ENCODE measurements around the gene EVI2B.
A peak's percentile ranks its signal among the peaks of the same experiment; 100 is the strongest.
"Not testable (repeated sequence)": the region's sequence is repeated elsewhere in the genome, so short reads cannot be mapped to it uniquely, and the experiment has no call there.

Gene EVI2B

GRCh38 chr17:31313982-31314781 is at the start of gene EVI2B:
TSS of gene EVI2B (minus strand) at chr17:31314054. CDS start at chr17:31305609, 8,445 bp downstream.
- FAIRE-seq = no peak
- peak; percentile 24 for DNase-seq (ENCODE audit: low spot score)

GRCh38 chr17:31357839-31358394 is 44.1 kb upstream of the EVI2B start:
- no peak for FAIRE-seq
- DNase-seq (ENCODE audit: low spot score) = no peak

- no peak for DNase-seq (ENCODE audit: low spot score)
- FAIRE-seq = no peak
Observed at GRCh38 chr17:31357091-31357490, 43.2 kb upstream of the EVI2B start.

GRCh38 chr17:31355935-31356334 is 42.1 kb upstream of the EVI2B start:
- no peak for FAIRE-seq
- no peak for DNase-seq (ENCODE audit: low spot score)

GRCh38 chr17:31349454-31349853 is 35.6 kb upstream of the EVI2B start:
- DNase-seq (ENCODE audit: low spot score) (no peak), FAIRE-seq (no peak)

- FAIRE-seq; DNase-seq (ENCODE audit: low spot score): not testable (repeated sequence)
Observed at GRCh38 chr17:31345191-31345747, 31.4 kb upstream of the EVI2B start.

- DNase-seq (ENCODE audit: low spot score) (no peak), FAIRE-seq (no peak)
Observed at GRCh38 chr17:31339906-31340661, 26.2 kb upstream of the EVI2B start.

GRCh38 chr17:31329221-31329620 is 15.4 kb upstream of the EVI2B start:
- no peak for DNase-seq (ENCODE audit: low spot score)
- no peak for FAIRE-seq

- no peak for FAIRE-seq
- DNase-seq (ENCODE audit: low spot score) = no peak
Observed at GRCh38 chr17:31328160-31328535, 14.3 kb upstream of the EVI2B start.

- FAIRE-seq (no peak), DNase-seq (ENCODE audit: low spot score) (peak; percentile 67)
Observed at GRCh38 chr17:31327534-31328159, 13.8 kb upstream of the EVI2B start.

- no peak for DNase-seq (ENCODE audit: low spot score)
- no peak for FAIRE-seq
Observed at GRCh38 chr17:31323551-31323950, 9.7 kb upstream of the EVI2B start.

GRCh38 chr17:31321966-31322365 is 8.1 kb upstream of the EVI2B start:
- DNase-seq (ENCODE audit: low spot score) (no peak), FAIRE-seq (no peak)

- DNase-seq (ENCODE audit: low spot score) (peak; percentile 61), FAIRE-seq (no peak)
Observed at GRCh38 chr17:31321481-31321880, 7.6 kb upstream of the EVI2B start, which contains the start of gene EVI2A. TSS of gene EVI2A (minus strand) at chr17:31321622. CDS start at chr17:31319013, 2,609 bp downstream.

GRCh38 chr17:31320791-31321190 is 6.9 kb upstream of the EVI2B start:
- no peak for FAIRE-seq
- no peak for DNase-seq (ENCODE audit: low spot score)

- no peak for FAIRE-seq
- DNase-seq (ENCODE audit: low spot score) = no peak
Observed at GRCh38 chr17:31320241-31320640, 6.4 kb upstream of the EVI2B start.

GRCh38 chr17:31318851-31319661 is 5.2 kb upstream of the EVI2B start:
- no peak for DNase-seq (ENCODE audit: low spot score)
- no peak for FAIRE-seq

- FAIRE-seq (no peak), DNase-seq (ENCODE audit: low spot score) (peak; percentile 14)
Observed at GRCh38 chr17:31318298-31318801, 4.5 kb upstream of the EVI2B start.

- FAIRE-seq (no peak), DNase-seq (ENCODE audit: low spot score) (no peak)
Observed at GRCh38 chr17:31314782-31315100, 887 bp upstream of the EVI2B start.

GRCh38 chr17:31312223-31312622 is 1.6 kb downstream of the EVI2B start:
- not testable (repeated sequence) for FAIRE-seq; DNase-seq (ENCODE audit: low spot score)

- no peak for FAIRE-seq
- DNase-seq (ENCODE audit: low spot score) = no peak
Observed at GRCh38 chr17:31311526-31311925, 2.3 kb downstream of the EVI2B start.

Measured in urothelium cell line (cell line).